GM18526 (cell line): Measurements from ENCODE around the gene SYT11.

Experiments used
- POLR2A ChIP-seq: IDR thresholded peaks from 3 replicates; pipeline ENCODE4 v1.6.1; 2011; ENCODE audit not compliant: insufficient read length; ENCODE audit errors: extremely low read depth

The SYT11 gene

DNA sequence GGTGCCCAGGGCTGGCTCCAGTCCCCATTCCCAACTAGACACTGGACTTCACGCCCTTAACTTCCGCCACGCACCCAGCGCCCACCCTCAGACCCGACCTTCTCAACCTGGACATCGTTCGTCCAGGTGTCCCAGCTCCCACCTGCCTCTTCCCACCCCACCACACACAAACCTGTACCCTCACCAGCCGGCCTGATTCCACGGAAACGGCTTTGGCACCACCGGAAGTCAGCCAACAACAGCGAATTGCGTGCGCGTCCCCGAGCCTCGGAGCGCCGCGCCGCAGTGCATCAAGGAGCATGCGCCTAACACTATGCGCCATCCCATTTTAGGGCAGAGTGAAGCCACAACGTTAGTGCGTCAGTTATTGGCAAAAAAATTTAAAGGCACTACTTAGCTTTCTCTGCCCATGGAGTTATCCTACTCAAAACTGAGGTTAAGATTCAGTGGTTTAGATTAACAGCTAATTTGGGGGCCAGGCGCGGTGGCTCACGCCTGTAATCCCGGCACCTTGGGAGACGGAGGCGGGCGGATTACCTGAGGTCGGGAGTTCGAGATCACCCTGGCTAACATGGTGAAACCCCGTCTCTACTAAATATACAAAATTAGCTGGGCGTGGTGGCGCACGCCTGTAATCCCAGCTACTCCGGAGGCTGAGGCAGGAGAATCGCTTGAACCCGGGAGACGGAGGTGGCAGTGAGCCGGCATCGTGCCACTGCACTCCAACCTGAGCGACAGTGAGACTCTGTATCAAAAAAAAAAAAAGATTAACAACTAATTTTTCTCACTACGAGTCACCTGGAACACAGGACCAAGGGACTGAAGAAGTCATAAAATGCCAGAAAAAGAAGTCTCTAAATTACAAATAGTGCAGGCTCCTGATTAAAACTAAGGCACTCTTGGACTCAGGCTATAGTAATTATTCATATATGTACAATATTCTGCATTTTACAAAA is 2.1 kb upstream of the SYT11 start, which contains the start of gene GON4L:
Gene GON4L, minus strand, starts transcription at position 240 of the 956 bp plus-strand sequence. CDS start 3,434 bp downstream, outside the sequence.
- TF ChIP-seq POLR2A, result peak; percentile 90

DNA sequence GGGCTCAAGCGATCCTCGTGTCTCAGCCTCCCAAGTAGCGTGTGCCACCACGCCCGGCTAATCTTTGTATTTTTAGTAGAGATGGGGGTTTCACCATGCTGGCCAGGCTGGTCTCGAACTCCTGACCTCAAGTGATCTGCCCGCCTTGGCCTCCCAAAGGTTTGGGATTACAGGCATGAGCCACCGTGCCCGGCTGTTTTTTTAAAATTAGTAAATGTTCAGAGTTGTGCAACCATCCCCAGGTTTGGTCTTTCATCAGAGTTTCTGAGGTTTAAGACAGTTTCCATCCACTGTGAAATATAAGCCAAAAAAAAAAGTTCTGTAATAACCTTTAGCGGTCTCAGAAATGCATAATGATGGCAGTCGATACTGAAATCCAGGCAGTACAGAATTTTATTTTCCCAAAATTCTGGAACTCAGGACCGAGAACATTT is 550 bp upstream of the SYT11 start:
- TF ChIP-seq POLR2A, result no peak

DNA sequence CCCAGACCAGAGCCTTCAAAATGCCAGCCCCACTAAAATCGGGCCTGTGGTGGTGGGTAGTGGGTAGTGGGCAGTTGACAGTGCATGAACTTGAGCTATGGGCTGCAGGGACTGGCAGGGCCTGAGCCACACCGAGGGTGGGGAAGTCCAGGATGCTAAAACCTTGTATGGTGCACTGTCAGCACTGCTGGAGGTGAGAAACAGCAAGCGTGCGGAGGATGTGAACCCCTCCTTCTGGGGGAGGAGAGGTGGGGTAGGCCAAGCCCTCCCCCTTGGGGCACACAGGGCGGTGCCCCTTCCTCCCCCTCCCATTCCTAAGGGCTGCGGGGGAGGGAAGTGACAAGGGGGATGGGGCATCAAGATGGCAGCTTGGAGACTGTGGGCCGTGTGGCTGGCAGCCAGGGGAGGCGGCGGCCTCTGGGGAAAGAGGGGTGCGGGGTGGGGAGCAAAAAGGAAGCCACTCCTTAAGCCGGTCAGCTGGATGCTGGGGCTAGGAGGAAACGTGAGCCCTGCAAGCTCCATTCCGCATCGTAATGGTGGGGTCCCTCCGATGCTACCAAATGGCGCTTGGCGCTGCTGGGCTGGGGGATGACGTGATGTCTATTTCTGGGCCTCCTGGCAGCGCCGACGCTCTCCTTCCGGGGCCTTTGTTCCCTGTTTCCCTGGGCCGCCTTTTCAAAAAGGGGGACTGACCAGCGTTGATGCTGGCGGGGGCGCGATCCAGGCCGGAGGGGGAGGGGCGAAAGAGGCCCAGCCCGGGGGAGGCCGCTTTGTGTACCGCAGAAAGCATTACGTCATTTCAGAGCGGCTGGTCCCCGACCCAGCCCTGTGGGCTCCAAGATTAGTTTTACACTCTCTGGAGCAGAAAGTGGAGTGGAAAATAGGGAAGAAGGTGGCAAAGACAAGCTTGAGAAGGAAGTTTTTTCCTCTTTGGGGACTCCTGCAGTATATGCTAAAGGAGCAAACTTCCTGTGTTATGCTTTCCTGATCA is 809 bp downstream of the SYT11 start:
- peak; percentile 37 for TF ChIP-seq POLR2A

DNA sequence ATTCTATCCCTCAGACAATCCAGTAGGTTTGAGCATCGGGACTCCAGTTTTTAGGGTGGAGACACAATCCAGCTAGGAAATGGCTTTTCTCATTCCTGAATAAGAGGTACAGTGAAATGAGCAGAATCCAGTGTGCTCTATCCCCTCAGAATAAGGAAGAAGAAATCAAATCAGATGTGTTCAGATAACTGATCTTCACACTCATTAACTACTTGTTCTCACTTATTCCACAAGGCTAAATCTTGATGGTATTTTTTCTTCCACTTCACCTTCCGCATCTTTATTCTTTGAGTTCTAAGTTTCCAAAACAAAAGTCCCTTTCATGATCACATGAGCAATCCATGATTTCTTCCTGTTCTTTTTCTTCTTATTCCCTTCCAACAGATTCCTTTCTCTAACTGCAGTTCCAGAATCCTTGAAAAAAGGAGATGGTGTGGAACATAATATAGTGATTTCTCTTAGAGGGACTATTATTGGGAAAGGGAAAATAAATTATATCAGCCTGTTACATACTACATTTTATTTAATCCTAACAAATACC is 1.7 kb downstream of the SYT11 start:
- TF ChIP-seq POLR2A, result no peak

DNA sequence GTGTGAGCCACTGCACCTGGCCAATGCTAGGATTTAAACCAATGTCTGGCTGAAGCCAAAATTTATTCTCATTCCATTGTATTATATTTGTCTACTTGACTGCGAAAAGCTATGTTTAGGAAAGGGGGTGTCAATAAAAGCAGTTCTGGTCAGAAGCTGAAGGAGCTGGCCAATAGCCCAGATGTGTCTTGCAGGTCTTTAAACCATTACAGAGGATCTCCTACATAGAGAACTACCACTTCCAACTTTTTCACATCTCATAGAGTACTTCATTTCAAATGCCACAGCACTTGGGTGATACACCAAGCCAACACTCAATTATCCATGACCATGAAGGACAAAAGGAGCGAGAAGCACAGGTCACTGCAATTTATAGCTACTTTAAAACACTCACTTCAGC is 2.5 kb downstream of the SYT11 start:
- TF ChIP-seq POLR2A, result no peak

DNA sequence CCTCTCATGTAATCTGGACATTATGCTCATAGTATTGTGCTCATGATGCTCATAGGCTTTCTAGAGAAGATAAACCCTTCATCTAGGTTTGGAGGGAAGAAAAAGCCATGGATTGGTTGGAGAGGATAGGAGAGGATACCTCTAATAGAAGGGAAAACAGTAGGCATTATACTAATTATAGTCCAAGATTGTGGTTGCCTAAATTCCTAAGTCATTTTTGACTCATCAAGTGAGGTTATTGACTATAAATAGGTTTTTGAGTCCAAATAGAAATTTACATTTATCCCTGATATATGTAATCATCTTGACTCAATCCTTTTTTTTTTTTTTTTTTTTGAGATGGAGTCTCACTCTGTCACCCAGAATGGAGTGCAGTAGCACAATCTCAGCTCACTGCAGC is 5.0 kb downstream of the SYT11 start:
- no peak for TF ChIP-seq POLR2A

DNA sequence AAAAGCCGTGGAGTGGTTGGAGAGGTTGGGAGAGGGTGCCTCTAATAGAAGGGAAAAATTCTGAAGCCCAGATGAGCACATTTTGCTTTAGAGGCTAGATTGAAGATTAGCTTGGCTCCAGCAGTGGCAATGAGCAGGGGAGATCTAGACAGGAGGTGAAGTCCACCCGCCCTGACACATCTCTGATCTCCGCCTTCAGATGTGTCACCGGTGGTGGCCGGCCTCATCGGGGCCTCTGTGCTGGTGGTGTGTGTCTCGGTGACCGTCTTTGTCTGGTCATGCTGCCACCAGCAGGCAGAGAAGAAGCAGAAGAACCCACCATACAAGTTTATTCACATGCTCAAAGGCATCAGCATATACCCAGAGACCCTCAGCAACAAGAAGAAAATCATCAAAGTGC is 8.4 kb downstream of the SYT11 start:
- TF ChIP-seq POLR2A, result no peak

DNA sequence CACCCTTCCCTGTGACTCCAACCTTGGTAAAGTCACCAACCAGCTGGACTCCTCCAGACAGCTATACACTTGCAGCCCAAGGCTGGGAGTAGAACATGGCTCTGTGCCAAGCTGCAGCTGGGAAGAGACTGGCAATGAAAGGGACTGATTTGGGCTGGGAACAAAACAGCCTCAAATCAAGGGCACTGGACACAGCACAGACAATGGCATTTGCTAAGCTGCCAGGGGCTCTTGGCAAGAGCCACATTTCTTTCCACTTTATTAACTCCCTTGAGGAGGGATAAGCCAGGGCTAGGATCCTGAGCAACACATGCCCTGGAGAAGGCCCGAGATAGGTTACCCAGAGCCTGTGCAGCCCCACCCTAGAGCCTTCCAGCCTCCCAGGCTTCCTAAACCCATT is 12.0 kb downstream of the SYT11 start:
- no peak for TF ChIP-seq POLR2A

DNA sequence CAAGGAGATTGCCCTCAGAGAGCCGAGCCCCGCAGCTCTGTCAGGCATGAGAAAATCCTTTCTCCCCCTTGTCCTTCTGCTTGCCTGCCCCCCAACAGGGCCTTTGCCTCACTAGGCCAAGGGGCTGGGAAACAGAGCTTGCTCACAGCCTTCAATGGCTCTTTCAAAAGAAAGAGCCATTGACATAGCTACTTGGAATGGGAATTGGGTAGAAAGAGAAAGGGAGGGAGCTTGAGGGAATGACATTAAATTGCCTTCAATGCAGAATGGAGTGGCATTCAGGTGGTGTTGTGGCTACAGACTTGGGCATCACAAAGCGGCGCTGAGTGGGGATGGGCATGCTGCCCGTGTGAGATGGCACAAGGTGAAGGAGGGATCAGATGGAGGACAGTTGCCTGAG is 13.2 kb downstream of the SYT11 start:
- TF ChIP-seq POLR2A, result no peak

DNA sequence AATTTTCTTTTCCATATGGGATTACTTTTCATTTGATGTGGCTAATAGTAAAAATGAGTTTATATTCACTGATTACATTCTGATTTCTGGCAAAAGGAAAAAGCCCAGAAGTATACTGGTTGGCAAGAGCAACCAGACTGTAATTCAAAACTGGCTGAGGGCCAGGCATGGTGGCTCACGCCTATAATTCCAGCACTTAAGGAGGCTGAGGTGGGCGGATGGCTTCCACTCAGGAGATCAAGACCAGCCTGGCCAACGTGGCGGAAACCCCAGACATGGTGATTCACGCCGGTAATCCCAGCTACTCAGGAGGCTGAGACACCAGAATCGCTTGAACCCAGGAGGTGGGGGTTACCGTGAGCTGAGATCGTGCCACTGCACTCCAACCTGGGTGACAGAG is 14.5 kb downstream of the SYT11 start:
- no peak for TF ChIP-seq POLR2A

DNA sequence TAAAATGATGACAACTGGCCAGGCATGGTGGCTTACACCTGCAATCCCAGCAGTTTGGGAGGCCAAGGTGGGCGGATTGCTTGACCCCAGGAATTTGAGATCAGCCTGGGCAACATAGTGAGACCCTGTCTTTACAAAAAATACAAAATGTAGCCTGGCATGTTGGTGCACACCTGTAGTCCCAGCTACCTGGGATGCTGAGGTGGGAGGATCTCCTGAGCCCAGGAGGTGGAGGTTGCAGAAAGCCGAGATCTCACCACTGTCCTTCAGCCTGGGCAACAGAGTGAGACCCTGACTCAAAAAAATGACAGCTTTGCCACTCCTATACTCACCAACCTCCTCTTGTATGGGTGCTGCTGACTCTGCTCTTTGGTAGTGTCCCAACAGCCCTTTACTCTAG is 18.6 kb downstream of the SYT11 start:
- no peak for TF ChIP-seq POLR2A

DNA sequence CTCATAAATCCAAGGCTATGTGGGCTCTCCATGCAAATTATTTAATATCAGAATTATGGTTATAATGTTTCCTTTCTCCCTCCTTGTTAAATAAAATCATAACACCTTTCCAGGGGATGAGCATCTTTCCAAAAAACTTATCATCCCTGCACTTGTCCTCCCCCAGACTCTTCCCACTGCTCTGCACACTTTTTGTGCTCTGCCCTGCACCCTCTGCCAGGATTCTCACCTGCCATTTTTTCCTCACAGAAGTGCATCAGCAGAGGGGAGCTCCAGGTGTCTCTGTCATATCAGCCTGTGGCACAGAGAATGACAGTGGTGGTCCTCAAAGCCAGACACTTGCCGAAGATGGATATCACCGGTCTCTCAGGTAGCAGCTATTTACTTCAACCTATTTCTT is 20.9 kb downstream of the SYT11 start:
- TF ChIP-seq POLR2A, result no peak

DNA sequence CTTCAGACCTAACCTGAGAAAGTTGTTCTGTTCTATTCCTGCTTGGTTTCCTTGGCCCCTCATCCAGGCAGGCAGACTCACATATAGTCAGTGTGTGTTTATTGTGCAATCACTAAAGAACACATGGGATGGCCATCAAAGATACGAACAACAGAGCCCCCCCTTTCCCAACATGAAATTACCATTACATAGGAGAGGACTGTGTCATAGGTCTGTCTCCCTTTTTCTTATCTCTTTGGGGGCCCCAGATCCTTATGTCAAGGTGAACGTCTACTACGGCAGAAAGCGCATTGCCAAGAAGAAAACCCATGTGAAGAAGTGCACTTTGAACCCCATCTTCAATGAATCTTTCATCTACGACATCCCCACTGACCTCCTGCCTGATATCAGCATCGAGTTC is 21.6 kb downstream of the SYT11 start:
- no peak for TF ChIP-seq POLR2A

DNA sequence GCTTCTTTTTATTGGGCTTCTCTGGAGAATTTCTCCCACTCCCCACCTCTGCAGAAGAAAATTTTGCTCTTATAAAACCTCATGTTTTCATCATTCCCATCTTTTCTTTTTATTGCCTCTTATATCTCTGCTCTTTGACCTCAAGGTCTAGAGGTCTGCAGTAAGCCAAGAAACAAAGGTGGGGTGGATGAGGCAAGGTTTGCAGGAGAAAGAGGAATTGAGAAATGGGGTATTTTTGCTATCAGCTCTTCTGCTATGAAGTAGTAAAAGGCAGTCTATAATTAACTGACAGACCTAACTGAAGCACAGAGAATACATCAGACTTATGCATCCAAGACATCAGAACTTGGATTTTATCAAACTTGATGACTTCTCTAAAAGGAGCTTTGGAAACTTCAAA is 22.9 kb downstream of the SYT11 start:
- TF ChIP-seq POLR2A, result no peak

DNA sequence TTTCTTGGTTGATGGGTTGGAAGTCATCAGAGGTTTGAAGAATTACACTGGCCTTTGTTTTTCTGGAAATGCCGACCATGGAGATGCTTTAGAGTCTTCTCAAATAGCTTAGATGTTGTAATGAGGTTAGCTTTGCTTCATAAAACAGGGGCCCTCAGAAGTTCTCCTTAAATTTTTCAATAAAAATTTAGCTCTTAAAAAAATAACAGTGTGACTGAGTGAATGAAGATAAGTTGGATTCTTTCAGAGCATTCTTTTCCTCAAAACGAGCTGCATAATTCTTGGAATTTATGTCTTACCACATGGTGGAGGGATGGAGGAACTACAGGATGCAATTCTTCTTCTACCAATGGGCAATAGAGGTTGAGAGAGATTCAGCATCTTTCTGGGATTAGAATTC is 23.4 kb downstream of the SYT11 start:
- no peak for TF ChIP-seq POLR2A
